Keratinocyte (primary cell): ENCODE measurements around the gene SEC14L5.

Experiments
- EZH2 ChIP-seq: IDR thresholded peaks from one replicate; pipeline ENCODE4 v1.6.1; 2012; ENCODE audit warnings: inconsistent platforms, mild to moderate bottlenecking, low read length, moderate library complexity
- TF ChIP-seq, protein P1 (sequence below), 3 experiments: IDR thresholded peaks in 1 of 3; conservative IDR thresholded peaks in 1 of 3; optimal IDR thresholded peaks in 1 of 3; 2 replicates in 2 of 3; 3 replicates in 1 of 3; pipeline versions ENCODE3 to v1.5.1; 2011; ENCODE audit warnings: low read length in 3 of 3, mild to moderate bottlenecking in 3 of 3, moderate library complexity in 2 of 3, control low read depth in 1 of 3, inconsistent platforms in 1 of 3; ENCODE audit not compliant: insufficient read depth in 2 of 3; ENCODE audit errors: extremely low read depth in 1 of 3

DNA sequence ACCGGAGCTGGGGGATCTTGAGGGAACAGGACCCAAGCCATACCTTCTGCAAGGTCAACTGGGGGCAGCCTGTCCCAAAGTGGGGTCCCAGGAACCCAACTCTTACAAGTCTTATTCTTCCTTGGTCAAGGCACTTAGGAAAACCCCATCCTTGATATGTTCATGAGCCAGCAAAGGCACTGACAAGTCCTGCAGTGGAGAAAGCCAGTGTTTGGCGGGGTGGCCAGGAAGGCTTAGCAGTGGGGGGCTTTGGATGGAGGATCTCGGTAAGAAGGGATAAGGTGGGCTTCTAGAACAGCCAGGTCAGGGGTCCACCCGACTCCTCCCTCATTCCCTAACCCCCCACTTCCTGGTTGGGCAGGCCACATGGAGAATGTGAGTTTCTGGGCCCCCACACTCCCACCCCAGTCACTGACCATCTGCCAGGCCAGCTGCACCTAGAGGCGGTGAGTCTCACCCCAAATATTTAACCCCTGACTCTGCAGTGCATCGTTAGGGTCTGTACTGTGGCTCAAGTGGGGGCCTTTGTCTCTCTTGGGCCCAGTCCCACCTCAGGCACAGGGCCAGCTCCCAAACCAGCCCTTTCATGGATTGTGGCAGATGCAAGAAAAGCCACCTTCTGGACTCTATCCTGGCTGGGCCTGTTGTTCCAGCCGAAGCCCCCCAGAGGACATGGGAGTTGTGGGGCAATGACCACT is 43.5 kb upstream of the SEC14L5 start:
- TF ChIP-seq, protein P1, sequence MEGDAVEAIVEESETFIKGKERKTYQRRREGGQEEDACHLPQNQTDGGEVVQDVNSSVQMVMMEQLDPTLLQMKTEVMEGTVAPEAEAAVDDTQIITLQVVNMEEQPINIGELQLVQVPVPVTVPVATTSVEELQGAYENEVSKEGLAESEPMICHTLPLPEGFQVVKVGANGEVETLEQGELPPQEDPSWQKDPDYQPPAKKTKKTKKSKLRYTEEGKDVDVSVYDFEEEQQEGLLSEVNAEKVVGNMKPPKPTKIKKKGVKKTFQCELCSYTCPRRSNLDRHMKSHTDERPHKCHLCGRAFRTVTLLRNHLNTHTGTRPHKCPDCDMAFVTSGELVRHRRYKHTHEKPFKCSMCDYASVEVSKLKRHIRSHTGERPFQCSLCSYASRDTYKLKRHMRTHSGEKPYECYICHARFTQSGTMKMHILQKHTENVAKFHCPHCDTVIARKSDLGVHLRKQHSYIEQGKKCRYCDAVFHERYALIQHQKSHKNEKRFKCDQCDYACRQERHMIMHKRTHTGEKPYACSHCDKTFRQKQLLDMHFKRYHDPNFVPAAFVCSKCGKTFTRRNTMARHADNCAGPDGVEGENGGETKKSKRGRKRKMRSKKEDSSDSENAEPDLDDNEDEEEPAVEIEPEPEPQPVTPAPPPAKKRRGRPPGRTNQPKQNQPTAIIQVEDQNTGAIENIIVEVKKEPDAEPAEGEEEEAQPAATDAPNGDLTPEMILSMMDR (optimal IDR thresholded peaks at IDR 0.05 in 1 of 3, IDR thresholded peaks at IDR 0.05 in 1 of 3, conservative IDR thresholded peaks at IDR 0.05 in 1 of 3; ENCODE audit: extremely low read depth in 1 of 3, insufficient read depth in 2 of 3, low read length in 3 of 3) = no peak
- TF ChIP-seq EZH2 = no peak
